NT2/D1 (cell line): Measurements from ENCODE around the gene KDM4C.

Source experiments
- DNase-seq: peaks from one replicate; pipeline ENCODE4 v3.0.0-alpha.2; 2011; ENCODE audit warnings: low read depth, low spot score
- H3K27me3 ChIP-seq: 2 replicates; pipeline ENCODE4 v1.6.0; 2011; ENCODE audit warnings: mild to moderate bottlenecking; ENCODE audit not compliant: insufficient read length, insufficient read depth
- H3K36me3 ChIP-seq: 2 replicates; pipeline ENCODE4 v1.6.1; 2011; ENCODE audit warnings: mild to moderate bottlenecking, low read length, mixed read lengths; ENCODE audit not compliant: insufficient read depth, insufficient read length
- H3K4me1 ChIP-seq: 2 replicates; pipeline ENCODE4 v1.5.1; 2011; ENCODE audit not compliant: insufficient read depth, insufficient read length
- H3K4me3 ChIP-seq: 2 replicates; pipeline ENCODE4 v1.5.1; 2011; ENCODE audit warnings: low read depth; ENCODE audit not compliant: insufficient read length
- H3K9ac ChIP-seq: 2 replicates; pipeline ENCODE4 v1.6.0; 2011; ENCODE audit warnings: low read depth; ENCODE audit not compliant: insufficient read length
- H3K9me3 ChIP-seq: 2 replicates; pipeline ENCODE4 v1.5.1; 2011; ENCODE audit warnings: mild to moderate bottlenecking, low read length; ENCODE audit not compliant: insufficient read depth
- SUZ12 ChIP-seq: IDR thresholded peaks from 2 replicates; pipeline ENCODE4 v1.6.1; 2011; ENCODE audit not compliant: insufficient read length, insufficient read depth; ENCODE audit errors: extremely low read depth
- YY1 ChIP-seq: IDR thresholded peaks from 2 replicates; pipeline ENCODE4 v1.6.1; 2011; ENCODE audit not compliant: insufficient read length, insufficient read depth
- ZNF274 ChIP-seq: IDR thresholded peaks from 2 replicates; pipeline ENCODE4 v1.6.1; 2011; ENCODE audit warnings: mild to moderate bottlenecking, low read depth, low read length

KDM4C gene

DNA sequence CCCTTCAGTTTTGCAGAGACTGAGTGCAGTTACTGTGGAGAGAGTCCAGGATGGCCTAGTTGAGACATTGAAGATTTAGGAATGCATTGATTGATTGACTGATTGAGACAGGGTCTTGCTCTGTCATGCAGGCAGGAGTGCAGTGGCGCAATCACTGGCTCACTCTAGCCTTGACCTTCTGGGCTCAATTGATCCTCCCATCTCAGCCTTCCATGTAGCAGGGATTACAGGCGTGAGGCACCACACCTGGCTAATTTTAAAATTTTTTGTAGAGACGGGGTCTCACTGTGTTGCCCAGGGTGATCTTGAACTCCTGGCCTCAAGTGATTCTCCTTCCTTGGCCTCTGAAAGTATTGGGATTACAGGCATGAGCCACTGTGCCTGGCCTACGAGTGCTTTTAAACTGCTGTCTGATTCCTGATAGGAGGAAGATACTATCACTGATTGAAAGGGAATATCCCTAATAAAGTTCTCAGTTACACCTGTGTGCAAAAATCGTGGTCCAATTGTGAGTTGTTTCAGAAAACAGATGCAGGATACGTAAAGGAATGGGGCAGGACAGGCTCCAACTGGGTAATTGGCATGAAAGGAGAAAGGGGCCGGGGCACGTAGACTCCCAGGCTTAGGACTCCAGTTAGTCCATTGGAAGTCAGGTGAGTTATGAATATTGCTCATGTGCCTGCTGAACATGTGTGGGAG is 87.5 kb downstream of the KDM4C start:
- DNase-seq = no peak

DNA sequence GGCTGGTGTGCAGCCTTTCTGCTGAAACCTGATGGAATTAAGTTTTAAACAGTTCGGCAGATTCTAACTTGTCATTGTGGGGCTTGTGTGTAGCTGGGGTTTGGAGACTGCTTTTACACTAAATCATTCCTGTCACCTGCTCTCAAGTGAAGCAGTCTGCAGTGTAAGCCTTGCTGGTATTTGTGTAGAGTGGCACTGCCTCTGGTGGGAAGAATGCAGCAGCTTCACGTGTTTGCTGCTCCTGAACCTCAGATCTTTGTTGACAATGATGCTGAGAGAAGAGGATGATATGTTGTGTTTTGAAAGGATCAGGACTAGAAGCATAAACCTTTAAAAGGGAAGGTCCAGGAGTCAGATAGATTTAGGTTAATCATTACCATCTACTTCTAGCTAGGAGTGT is 88.1 kb downstream of the KDM4C start:
- Histone ChIP-seq H3K4me3 (no peak overlapping the region), H3K9ac (no peak overlapping the region), H3K36me3 (peaks cover 4% of the 10 kb centered on the region), H3K4me1 (no peaks in the 10 kb centered on the region), H3K9me3 (no peaks in the 10 kb centered on the region), H3K27me3 (no peaks in the 10 kb centered on the region)
- no peak for TF ChIP-seq SUZ12
- TF ChIP-seq ZNF274 = no peak
- TF ChIP-seq YY1 = no peak
- DNase-seq = peak; percentile 49

More for the DNA sequence above, 87.5 kb downstream of the KDM4C start:
- Histone ChIP-seq H3K9ac (no peak overlapping the region), H3K27me3 (no peaks in the 10 kb centered on the region), H3K4me1 (no peaks in the 10 kb centered on the region), H3K9me3 (no peaks in the 10 kb centered on the region), H3K4me3 (no peak overlapping the region), H3K36me3 (peaks cover 4% of the 10 kb centered on the region)
- TF ChIP-seq YY1 (no peak), SUZ12 (no peak), ZNF274 (no peak)

DNA sequence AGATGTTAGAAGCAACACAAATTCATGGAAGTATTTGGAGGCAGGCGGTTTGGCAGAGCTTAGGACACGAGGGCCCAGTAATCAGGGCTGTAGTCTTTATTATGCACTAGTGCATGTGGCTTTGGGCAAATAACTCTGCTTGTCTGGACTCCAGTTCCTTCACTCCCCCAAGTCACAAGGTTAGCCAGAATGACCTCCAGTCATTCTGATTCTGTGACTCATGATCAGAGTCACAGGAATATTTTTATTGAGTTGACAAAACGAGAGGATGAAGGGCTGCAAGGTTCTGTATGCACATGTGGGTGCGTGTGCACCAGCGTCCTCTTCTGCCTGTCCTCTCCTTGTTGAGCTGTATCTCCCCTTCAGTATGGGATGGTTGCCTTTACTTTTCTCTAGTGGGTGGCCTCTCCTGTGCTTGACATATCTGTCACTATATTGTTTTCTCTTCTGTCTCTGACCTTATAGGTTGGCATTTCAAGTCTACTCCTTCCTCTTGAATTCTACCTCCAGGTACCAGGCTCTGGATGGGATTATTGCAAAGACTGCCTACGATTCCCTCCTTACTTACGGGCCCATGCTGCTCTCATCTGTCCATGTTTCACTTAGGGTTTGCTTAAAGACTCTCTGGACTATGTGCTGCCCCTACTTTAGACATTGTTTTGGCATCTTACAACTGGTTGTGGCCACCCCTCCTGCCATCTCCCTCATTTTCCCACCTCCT is 94.6 kb downstream of the KDM4C start:
- no peak for DNase-seq
- H3K27me3 ChIP-seq = no peaks in the 10 kb centered on the region
- H3K4me3 ChIP-seq = no peak overlapping the region
- no peak overlapping the region for H3K9ac ChIP-seq
- TF ChIP-seq SUZ12 (no peak), YY1 (no peak), ZNF274 (no peak)
- no peaks in the 10 kb centered on the region for H3K9me3 ChIP-seq
- H3K4me1 ChIP-seq = no peaks in the 10 kb centered on the region
- peaks cover 4% of the 10 kb centered on the region for H3K36me3 ChIP-seq

GRCh38 chr9:6855860-6856259 is 98.1 kb downstream of the KDM4C start:
- Histone ChIP-seq H3K9me3 (no peaks in the 10 kb centered on the region), H3K4me3 (no peak overlapping the region), H3K36me3 (no peaks in the 10 kb centered on the region), H3K27me3 (no peaks in the 10 kb centered on the region), H3K4me1 (no peaks in the 10 kb centered on the region), H3K9ac (no peak overlapping the region)
- DNase-seq = no peak
- TF ChIP-seq SUZ12 (no peak), YY1 (no peak), ZNF274 (no peak)

DNA sequence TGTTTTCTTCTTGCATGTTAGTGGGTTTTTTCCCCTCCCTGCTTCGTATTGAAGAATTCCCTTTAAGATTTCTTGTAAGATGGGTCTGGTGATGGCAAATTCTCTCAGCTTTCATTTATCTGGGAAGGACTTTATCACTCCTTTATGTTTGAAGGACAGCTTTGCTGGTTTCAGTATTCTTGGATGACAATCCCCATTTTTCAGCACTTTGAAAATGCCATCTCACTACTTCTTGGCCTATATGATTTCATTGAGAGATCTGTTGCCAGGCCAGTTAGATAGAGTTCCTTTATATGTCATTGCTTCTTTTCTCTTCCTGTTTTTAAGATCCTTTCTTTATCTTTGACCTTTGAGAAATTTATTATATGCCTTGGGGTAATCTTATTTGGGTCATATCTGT is 106.3 kb downstream of the KDM4C start:
- peaks cover 17% of the 10 kb centered on the region for H3K9me3 ChIP-seq
- TF ChIP-seq SUZ12 (no peak), ZNF274 (no peak), YY1 (no peak)
- H3K27me3 ChIP-seq = no peaks in the 10 kb centered on the region
- peaks cover under 1% of the 10 kb centered on the region for H3K4me1 ChIP-seq
- H3K9ac ChIP-seq = no peak overlapping the region
- no peaks in the 10 kb centered on the region for H3K36me3 ChIP-seq
- DNase-seq = no peak
- no peak overlapping the region for H3K4me3 ChIP-seq

DNA sequence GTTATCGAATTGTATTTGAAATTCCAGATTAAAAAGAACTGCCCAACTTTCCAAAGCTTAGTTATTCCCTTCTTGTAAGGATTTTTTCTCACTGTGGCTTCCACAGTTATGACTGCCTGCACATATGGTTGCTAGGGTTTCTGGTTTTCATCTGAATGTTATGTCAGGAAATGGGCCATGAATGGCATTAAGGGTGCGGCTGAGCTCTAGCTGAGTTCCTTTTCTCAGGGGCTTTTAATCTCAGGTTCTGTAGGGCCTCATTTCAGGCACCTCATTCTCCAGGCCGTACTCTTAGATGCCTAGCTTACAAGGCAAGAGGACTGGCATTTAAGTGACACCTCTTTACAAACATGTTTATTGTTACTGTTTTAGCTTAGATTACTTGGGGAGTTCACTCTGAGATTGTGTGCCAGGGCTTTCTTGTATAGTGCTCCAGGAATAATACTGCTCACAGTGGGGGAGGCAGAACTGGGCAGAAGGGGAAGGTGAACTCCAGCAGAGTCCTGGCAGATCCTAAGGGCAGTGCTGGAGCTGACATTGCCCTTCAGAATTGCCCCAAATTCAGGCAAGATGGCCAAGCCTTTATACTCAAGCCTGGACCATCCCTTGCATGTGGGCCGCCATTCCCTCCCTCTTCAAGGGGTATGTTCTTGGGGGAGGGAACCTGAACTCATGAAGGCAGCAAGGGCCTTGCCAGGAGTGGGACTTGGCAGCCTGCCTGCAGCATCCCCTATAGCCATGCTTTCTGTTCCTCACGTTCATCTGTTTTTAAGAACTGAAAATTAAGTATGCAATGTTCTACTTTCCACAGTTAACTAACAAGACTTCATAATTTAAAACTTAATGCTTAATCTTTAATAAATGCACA is 111.5 kb downstream of the KDM4C start:
- no peak overlapping the region for H3K4me3 ChIP-seq
- peaks cover 3% of the 10 kb centered on the region for H3K9me3 ChIP-seq
- TF ChIP-seq ZNF274 (no peak), SUZ12 (no peak), YY1 (no peak)
- H3K9ac ChIP-seq = no peak overlapping the region
- DNase-seq = peak; percentile 20
- no peaks in the 10 kb centered on the region for H3K36me3 ChIP-seq
- H3K27me3 ChIP-seq = no peaks in the 10 kb centered on the region
- H3K4me1 ChIP-seq = peaks cover 4% of the 10 kb centered on the region
